ENCODE results near the gene MED4. TPM values are rescaled to one million over a fixed set of nuclear protein-coding genes. Genes with fewer than 3 reads are reported as not detected.
A peak's percentile ranks its signal among the peaks of the same experiment; 100 is the strongest.

MED4 gene
- total and polyA plus RNA-seq, 9 of the 15 experiments (the other 6 are each of a cell fraction or from before 2014, with no cell fraction given): 24.5 to 87.3 (median 58.3) TPM

- TF ChIP-seq ZNF431 (CRISPR knock-in tag; IDR thresholded peaks at IDR 0.05) (no peak), ZNF511 (CRISPR knock-in tag; IDR thresholded peaks at IDR 0.05) (no peak), CREBBP (IDR thresholded peaks at IDR 0.05; ENCODE audit: low read depth, low read length) (no peak), ZNF316 (IDR thresholded peaks at IDR 0.05) (peak; percentile 59), MAFK (IDR thresholded peaks at IDR 0.05; ENCODE audit: low read length) (peak; percentile 13; the same call in 1 of the 2 replicates), PHTF2 (CRISPR knock-in tag; IDR thresholded peaks at IDR 0.05) (no peak), ZNF407 (IDR thresholded peaks at IDR 0.05; ENCODE audit: low read depth) (no peak), HNRNPK (IDR thresholded peaks at IDR 0.05; ENCODE audit: low read depth, low read length, poor library complexity, severe bottlenecking) (no peak), ATF7 (IDR thresholded peaks at IDR 0.05) (no peak), ZBTB43 (CRISPR knock-in tag; IDR thresholded peaks at IDR 0.05) (no peak), ZNF239 (CRISPR knock-in tag; IDR thresholded peaks at IDR 0.05) (no peak), ZFP91 (CRISPR knock-in tag; IDR thresholded peaks at IDR 0.05) (no peak)
Measured at GRCh38 chr13:48068952-48069351, 26.0 kb downstream of the MED4 start (continued).
